Stimulated activated CD4-positive, alpha-beta T cell treated with anti-CD3 and anti-CD28 coated beads, Interleukin-1b, Interleukin-23, amount 100 ng/mL, for 24 hours (primary cell): ENCODE results near the gene ADGRF3.
"Not testable (repeated sequence)": the region's sequence is repeated elsewhere in the genome, so short reads cannot be mapped to it uniquely, and the experiment has no call there.

ENCODE experiments used
- DNase-seq, 4 experiments: peaks; one replicate each; pipeline ENCODE4 v3.0.0-alpha.2; 2020; ENCODE audit warnings: low read depth in 4 of 4, low spot score in 1 of 4

The ADGRF3 gene

GRCh38 chr2:26324479-26324878 is 22.1 kb downstream of the ADGRF3 start:
- not testable (repeated sequence) for DNase-seq

GRCh38 chr2:26318950-26319349 is 27.6 kb downstream of the ADGRF3 start:
- DNase-seq = no peak

- no peak for DNase-seq
Observed at GRCh38 chr2:26317377-26318105, 29.0 kb downstream of the ADGRF3 start.

GRCh38 chr2:26316845-26317244 is 29.7 kb downstream of the ADGRF3 start:
- DNase-seq = no peak

- no peak for DNase-seq
Observed at GRCh38 chr2:26316041-26316440, 30.5 kb downstream of the ADGRF3 start.

GRCh38 chr2:26314243-26314642 is 32.3 kb downstream of the ADGRF3 start:
- DNase-seq = no peak

- no peak for DNase-seq
Observed at GRCh38 chr2:26313446-26313845, 33.1 kb downstream of the ADGRF3 start.

GRCh38 chr2:26312471-26312870 is 34.1 kb downstream of the ADGRF3 start:
- no peak for DNase-seq

- no peak for DNase-seq
Observed at GRCh38 chr2:26309921-26310320, 36.7 kb downstream of the ADGRF3 start.

GRCh38 chr2:26305540-26305939 is 41.0 kb downstream of the ADGRF3 start:
- DNase-seq = no peak

GRCh38 chr2:26305094-26305493 is 41.5 kb downstream of the ADGRF3 start:
- not testable (repeated sequence) for DNase-seq

- DNase-seq = no peak
Observed at GRCh38 chr2:26302846-26303245, 43.7 kb downstream of the ADGRF3 start.

GRCh38 chr2:26300234-26300925 is 46.2 kb downstream of the ADGRF3 start:
- peak in 1 of 4 experiments; percentile 9 for DNase-seq

GRCh38 chr2:26299471-26300101 is 47.0 kb downstream of the ADGRF3 start:
- DNase-seq = no peak

GRCh38 chr2:26298638-26299393 is 47.8 kb downstream of the ADGRF3 start:
- peak in 1 of 4 experiments; percentile 12 for DNase-seq

- DNase-seq = no peak
Observed at GRCh38 chr2:26298286-26298637, 48.3 kb downstream of the ADGRF3 start.

- DNase-seq = no peak
Observed at GRCh38 chr2:26297061-26297460, 49.5 kb downstream of the ADGRF3 start.

GRCh38 chr2:26295511-26295910 is 51.1 kb downstream of the ADGRF3 start:
- DNase-seq = no peak

- DNase-seq = no peak
Observed at GRCh38 chr2:26292646-26293045, 53.9 kb downstream of the ADGRF3 start.

GRCh38 chr2:26290001-26290400 is 56.6 kb downstream of the ADGRF3 start:
- DNase-seq = no peak

- no peak for DNase-seq
Observed at GRCh38 chr2:26285931-26286330, 60.7 kb downstream of the ADGRF3 start.

GRCh38 chr2:26284132-26284531 is 62.5 kb downstream of the ADGRF3 start:
- DNase-seq = no peak
